Ishikawa (cell line): ENCODE results near the gene MYO1E.

ENCODE experiments used
- CEBPB ChIP-seq: IDR thresholded peaks from 2 replicates; pipeline ENCODE4 v1.6.1; 2012
- CREB1 ChIP-seq: IDR thresholded peaks from 2 replicates; pipeline ENCODE4 v1.6.1; 2012; ENCODE audit warnings: low read depth
- EGR1 ChIP-seq: IDR thresholded peaks from 2 replicates; pipeline ENCODE4 v1.6.1; 2012
- FOXM1 ChIP-seq: IDR thresholded peaks from 2 replicates; pipeline ENCODE4 v1.6.1; 2012; ENCODE audit warnings: low read depth, borderline replicate concordance
- NFIC ChIP-seq: IDR thresholded peaks from 2 replicates; pipeline ENCODE4 v1.6.1; 2012
- RAD21 ChIP-seq: IDR thresholded peaks from 2 replicates; pipeline ENCODE4 v1.6.1; 2012; ENCODE audit warnings: low read depth
- TAF1 ChIP-seq: IDR thresholded peaks from 2 replicates; pipeline ENCODE4 v1.6.1; 2012; ENCODE audit warnings: low read depth, mild to moderate bottlenecking
- TCF12 ChIP-seq: IDR thresholded peaks from 2 replicates; pipeline ENCODE4 v1.6.1; 2012; ENCODE audit warnings: low read depth
- TEAD4 ChIP-seq: IDR thresholded peaks from 2 replicates; pipeline ENCODE4 v1.6.1; 2012
- YY1 ChIP-seq: IDR thresholded peaks from 2 replicates; pipeline ENCODE4 v1.6.1; 2012; ENCODE audit warnings: low read depth
- ZBTB7A ChIP-seq: IDR thresholded peaks from 2 replicates; pipeline ENCODE4 v1.6.1; 2012; ENCODE audit warnings: low read depth
- TF ChIP-seq, protein P1 (sequence below): IDR thresholded peaks from 2 replicates; pipeline ENCODE4 v1.6.1; 2012
- TF ChIP-seq, protein P2 (sequence below): IDR thresholded peaks from 2 replicates; pipeline ENCODE4 v1.6.1; 2012; ENCODE audit warnings: low read depth, mild to moderate bottlenecking
- TF ChIP-seq, protein P3 (sequence below): IDR thresholded peaks from 2 replicates; pipeline ENCODE4 v1.6.1; 2012

DNA sequence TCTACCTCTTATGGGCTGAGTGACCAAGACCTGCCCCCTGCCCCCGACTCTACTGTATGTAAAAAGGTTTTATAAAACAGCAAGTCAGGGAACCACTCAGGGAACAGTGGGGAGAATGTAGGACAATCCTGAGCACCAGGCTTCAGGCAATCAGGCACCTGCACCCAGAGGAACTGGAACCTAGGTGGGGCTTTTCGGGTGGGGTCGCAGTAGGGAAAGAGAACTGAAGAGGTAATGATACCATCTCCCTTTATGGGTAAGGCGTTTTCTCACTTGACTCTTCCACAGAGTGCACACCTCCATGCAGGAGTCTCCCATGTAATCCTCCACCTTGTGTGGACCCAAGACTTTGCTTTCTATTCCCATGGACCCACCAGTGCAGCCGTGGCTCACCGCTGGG lies 45.8 kb downstream of the MYO1E start:
- no peak for TF ChIP-seq CREB1
- TF ChIP-seq TCF12, result no peak
- TF ChIP-seq YY1, result no peak
- no peak for TF ChIP-seq TEAD4
- TF ChIP-seq, protein P1, sequence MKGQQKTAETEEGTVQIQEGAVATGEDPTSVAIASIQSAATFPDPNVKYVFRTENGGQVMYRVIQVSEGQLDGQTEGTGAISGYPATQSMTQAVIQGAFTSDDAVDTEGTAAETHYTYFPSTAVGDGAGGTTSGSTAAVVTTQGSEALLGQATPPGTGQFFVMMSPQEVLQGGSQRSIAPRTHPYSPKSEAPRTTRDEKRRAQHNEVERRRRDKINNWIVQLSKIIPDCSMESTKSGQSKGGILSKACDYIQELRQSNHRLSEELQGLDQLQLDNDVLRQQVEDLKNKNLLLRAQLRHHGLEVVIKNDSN, result no peak
- TF ChIP-seq, protein P2, sequence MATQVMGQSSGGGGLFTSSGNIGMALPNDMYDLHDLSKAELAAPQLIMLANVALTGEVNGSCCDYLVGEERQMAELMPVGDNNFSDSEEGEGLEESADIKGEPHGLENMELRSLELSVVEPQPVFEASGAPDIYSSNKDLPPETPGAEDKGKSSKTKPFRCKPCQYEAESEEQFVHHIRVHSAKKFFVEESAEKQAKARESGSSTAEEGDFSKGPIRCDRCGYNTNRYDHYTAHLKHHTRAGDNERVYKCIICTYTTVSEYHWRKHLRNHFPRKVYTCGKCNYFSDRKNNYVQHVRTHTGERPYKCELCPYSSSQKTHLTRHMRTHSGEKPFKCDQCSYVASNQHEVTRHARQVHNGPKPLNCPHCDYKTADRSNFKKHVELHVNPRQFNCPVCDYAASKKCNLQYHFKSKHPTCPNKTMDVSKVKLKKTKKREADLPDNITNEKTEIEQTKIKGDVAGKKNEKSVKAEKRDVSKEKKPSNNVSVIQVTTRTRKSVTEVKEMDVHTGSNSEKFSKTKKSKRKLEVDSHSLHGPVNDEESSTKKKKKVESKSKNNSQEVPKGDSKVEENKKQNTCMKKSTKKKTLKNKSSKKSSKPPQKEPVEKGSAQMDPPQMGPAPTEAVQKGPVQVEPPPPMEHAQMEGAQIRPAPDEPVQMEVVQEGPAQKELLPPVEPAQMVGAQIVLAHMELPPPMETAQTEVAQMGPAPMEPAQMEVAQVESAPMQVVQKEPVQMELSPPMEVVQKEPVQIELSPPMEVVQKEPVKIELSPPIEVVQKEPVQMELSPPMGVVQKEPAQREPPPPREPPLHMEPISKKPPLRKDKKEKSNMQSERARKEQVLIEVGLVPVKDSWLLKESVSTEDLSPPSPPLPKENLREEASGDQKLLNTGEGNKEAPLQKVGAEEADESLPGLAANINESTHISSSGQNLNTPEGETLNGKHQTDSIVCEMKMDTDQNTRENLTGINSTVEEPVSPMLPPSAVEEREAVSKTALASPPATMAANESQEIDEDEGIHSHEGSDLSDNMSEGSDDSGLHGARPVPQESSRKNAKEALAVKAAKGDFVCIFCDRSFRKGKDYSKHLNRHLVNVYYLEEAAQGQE, result no peak
- TF ChIP-seq FOXM1, result no peak
- no peak for TF ChIP-seq NFIC
- TF ChIP-seq CEBPB, result no peak
- no peak for TF ChIP-seq EGR1
- no peak for TF ChIP-seq ZBTB7A
- TF ChIP-seq, protein P3, sequence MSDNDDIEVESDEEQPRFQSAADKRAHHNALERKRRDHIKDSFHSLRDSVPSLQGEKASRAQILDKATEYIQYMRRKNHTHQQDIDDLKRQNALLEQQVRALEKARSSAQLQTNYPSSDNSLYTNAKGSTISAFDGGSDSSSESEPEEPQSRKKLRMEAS, result no peak
- no peak for TF ChIP-seq RAD21
- no peak for TF ChIP-seq TAF1
